ENCODE results near the gene GAS1.

Gene GAS1

DNA sequence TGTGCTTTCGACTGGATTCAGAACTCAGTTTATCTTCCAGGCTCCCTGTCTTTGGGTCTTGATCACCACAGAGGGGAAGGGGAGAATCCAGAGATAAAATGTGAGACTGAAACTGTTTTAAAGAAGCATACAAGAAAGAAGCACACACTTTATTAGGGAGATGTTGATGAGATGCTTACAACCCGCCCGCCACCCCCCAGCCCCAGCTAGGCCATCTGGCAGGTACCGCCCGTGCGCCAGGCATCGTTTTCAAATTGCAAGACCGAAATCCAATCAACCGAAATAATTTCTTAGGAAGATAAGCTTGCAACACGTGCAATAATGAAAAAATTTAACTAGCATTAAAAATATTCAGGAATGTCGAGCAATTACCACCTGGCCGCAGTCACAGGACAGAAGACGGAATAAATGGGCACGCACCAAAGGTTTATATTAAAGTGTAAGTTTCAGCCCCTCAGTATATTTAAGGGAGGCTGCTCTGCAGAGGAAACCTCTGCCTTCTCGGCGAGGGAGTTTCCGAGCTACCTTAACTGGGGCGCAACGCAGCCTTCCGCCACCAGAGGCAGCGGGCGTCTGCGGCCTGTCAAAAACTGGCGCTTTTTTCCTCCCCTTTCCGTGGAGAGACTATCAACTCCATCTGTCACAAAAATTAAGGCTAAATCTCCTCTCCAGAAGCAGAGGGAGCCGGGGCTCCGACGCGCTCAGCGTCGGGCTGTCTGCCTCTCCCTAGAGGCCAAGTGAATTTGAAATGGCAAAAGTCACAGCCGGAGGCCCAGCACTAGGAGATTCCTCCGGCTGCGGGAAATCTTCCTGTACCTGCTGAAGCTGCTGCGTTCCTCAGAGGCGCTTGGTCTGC lies 996 bp upstream of the GAS1 start:
- TF ChIP-seq, protein P1, sequence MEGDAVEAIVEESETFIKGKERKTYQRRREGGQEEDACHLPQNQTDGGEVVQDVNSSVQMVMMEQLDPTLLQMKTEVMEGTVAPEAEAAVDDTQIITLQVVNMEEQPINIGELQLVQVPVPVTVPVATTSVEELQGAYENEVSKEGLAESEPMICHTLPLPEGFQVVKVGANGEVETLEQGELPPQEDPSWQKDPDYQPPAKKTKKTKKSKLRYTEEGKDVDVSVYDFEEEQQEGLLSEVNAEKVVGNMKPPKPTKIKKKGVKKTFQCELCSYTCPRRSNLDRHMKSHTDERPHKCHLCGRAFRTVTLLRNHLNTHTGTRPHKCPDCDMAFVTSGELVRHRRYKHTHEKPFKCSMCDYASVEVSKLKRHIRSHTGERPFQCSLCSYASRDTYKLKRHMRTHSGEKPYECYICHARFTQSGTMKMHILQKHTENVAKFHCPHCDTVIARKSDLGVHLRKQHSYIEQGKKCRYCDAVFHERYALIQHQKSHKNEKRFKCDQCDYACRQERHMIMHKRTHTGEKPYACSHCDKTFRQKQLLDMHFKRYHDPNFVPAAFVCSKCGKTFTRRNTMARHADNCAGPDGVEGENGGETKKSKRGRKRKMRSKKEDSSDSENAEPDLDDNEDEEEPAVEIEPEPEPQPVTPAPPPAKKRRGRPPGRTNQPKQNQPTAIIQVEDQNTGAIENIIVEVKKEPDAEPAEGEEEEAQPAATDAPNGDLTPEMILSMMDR (IDR thresholded peaks at IDR 0.05; ENCODE audit: borderline replicate concordance, insufficient read depth, low read depth, low read length), result peak; percentile 88
- H3K4me3 ChIP-seq (ENCODE audit: low read depth, low read length), result peak overlapping the region; percentile 47

DNA sequence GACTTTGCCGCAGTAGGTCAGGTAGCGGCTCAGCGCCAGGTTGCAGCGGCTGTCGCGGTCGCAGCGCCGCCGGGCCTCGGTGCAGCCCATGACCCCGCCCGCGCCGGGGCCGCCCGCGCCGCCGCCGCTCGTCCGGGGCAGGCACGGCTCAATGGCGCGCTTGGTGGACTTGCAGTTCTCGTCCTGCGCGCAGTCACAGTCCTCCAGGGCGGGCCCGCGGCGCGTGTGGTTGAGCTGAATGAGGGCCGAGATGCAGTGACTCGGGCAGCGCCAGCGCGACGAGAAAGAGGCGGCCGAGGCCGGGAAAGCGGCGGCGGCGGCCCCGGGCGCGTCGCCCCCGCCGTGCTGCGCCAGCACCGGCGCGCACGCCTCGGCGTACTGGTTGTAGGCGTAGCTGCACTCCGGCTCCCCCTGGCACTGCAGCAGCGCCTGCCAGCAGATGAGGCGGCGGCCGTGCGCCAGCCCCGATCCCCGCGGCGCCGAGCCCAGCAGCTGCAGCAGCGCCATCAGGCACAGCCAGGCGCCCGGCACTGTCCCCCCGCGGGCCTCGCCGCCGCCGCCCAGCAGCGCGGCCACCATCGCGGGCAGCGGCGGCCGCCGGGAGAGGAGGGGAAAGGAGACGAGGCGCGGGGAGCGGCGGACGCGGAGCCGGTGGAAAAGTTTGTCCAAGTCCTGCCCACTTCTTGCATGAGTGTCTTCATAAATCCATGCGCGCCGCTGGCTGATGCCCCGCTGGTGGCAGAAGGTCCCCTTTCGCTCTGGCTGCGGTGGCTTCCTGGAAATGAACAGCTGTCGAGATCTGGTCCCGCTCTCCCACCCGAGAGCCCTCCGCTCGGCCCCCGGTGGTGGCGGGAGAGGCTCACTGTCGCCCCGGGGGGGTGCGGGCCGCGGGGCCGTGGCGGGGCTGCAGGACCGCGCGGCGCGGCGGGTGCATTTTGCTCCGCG lies 833 bp downstream of the GAS1 start:
- peak overlapping the region; percentile 47 for H3K4me3 ChIP-seq (ENCODE audit: low read depth, low read length)
- TF ChIP-seq, protein P1 (IDR thresholded peaks at IDR 0.05; ENCODE audit: borderline replicate concordance, insufficient read depth, low read depth, low read length), result no peak

DNA sequence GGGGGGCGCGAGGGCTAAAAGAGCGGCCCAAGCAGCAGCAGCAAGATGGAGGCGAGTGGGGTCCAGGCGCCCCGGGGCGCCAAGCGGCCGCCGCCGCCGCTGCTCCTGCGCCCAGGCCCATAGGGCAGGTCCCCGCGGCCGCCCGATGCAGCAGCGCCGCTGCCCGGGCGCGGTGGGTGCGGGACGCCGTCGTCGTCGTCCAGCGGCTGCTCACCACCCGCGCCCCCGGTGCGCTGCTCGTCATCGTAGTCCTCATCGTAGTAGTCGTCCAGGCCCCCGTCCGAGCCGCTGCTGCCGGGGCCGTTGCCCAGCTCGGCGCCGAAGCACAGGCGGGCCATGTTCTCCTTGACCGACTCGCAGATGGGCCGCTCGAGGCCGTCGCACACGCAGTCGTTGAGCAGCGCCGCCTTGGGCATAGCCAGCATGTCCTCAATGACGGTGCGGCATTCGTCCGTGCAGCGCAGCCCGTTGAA lies 1.5 kb downstream of the GAS1 start:
- H3K4me3 ChIP-seq (ENCODE audit: low read depth, low read length), result peak overlapping the region; percentile 16
- TF ChIP-seq, protein P1 (IDR thresholded peaks at IDR 0.05; ENCODE audit: borderline replicate concordance, insufficient read depth, low read depth, low read length), result no peak

DNA sequence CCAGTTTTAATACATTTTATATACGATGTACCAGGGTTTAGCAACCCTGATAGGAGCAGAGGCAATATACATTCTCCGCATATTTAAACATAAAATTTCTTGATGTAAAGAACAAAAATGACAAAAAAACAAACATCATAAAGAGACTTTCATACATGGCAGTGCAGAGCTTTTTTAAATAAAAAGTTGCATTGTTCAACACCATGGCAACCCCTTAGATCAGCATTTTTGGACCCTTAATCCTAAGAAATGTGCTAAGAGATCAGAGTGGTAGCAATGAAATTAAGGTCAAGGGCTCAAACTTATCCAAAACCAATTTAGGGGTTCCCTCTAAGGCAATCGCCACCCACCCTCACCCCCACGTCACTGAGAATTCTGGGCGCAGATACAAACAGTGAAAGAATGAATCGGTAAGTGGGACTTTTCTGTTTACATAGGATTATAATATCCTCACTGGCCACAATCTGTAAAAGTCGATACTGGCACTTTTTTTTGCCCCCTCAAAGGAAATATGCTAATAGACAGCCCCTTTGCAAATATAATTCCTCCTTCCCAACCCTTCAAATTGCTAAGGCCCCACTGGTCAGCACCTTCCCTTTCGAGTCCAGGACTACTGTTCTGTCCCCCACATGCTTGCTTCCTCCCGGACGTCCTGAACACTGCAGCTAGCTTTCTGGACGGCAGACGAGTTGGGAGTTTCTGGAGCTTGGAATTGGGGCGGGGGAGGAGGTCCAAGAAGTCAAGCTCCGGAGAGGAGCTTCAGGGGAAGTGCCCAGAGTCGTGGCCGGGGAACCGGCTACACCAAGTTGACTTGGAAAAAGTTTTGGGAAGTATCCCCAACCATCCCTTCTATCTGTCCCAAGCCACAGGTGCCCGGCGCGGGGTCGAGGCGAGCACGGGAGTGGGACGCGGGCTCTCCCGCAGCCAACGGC lies 2.2 kb downstream of the GAS1 start:
- no peak overlapping the region for H3K4me3 ChIP-seq (ENCODE audit: low read depth, low read length)
- TF ChIP-seq, protein P1 (IDR thresholded peaks at IDR 0.05; ENCODE audit: borderline replicate concordance, insufficient read depth, low read depth, low read length), result no peak

DNA sequence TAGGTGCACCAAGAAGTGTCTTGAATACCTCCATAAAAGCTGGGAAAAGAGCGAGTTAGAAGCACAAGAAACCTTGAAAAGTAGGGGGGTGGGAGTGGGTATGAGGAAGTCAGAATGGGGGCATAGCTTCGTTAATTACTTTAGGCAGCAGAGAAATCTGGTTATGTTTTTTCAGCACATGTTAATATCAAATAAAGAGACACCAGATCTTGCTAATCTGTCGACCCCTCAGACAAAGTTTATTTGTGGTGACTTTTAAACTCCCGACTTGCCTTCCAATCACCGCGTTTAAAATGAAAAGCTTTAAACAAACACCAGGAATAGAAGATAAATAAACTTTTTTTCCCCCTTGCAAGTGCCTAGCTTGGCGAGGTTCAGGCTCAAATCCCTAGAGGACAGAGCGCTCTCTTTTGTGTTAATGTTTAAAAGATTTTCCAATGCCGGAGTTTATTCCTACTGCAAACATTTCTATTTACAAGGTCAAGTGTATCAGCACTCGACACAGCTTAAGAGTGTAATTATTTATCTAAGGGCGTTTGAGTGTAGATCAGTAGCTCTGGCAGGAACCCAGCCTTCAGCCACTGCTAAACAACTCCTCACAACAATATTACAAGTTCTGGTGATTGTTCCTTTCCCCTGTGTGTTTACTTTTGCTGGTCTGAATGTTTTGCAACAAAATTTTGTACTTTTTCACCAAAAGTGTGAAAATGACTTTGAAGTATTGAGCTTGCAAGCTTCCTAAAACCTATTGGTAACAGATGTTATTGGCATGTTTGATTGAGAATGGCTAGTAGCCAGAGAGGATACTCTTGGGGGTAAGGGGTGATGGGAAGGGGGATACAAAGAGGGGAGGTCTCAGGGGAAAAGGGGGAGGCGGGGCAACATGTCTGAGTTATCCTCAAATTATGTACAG lies 3.8 kb downstream of the GAS1 start:
- H3K4me3 ChIP-seq (ENCODE audit: low read depth, low read length), result no peak overlapping the region
- TF ChIP-seq, protein P1 (IDR thresholded peaks at IDR 0.05; ENCODE audit: borderline replicate concordance, insufficient read depth, low read depth, low read length), result no peak

Measured in GM12875 (cell line).